ENCODE measurements around the gene ABCB8.

Gene ABCB8

DNA sequence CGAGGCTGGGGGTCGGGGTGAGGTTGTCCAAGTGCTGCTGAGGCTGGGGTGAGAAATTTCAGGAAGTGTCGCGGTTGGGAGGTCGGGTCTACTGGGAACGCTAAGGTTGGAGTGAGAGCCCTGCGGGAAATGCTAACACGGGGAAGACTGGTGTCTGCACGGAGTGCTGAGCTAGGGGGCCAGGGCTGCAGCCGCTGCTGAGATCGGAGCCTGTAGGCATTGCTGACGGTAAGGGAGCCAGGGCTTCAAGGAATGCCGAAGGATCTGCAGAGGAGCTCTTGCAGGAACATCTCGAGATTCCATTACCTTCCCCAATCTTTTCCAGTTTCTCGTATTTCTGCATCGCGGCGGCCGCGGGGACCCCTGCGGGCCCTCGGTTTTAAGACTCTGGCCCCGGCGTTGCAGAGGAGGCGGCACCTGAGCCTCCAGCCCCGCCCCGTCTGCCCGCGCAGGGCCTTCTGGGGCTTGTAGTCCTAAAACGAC is 29.3 kb downstream of the ABCB8 start, which contains the start of gene CDK5:
Gene CDK5 (minus strand): TSS at position 392 of the 483 bp plus-strand sequence. CDS start 49 bp downstream, at position 343.
- peak within 1 kb of the TSS; percentile 48 for H3K27ac ChIP-seq (ENCODE audit: extremely low read depth, low read depth, low read length)
- peak within 1 kb of the TSS; percentile 67 for H3K4me3 ChIP-seq (ENCODE audit: low read depth, low read length)
- ChIA-PET POLR2A (interaction anchor here (0.9 to 2.1 kb wide), 6 partner anchors 11 to 45 kb away, joined by 3 to 11 read pairs (median 6); partner anchors contain the start of genes ABCB8 and FASTK), CTCF (interaction anchor here (0.6 to 1.9 kb wide), 2 partner anchors 45 to 158 kb away, joined by 3 to 4 read pairs; no protein-coding TSS in a partner anchor)
- H3K36me3 ChIP-seq (ENCODE audit: control insufficient read depth in 2 of 2, insufficient read depth in 1 of 2, low read length in 2 of 2), result peaks cover 0 to 44% of the 10 kb centered on the region in 2 experiments; a peak in 1 of 3 replicates
- no peaks in the 10 kb centered on the region for H3K9me3 ChIP-seq (ENCODE audit: control insufficient read depth, insufficient read depth, low read depth, low read length)
- no peaks in the 10 kb centered on the region; the same call in 1 of the 2 replicates for H3K4me1 ChIP-seq (ENCODE audit: control insufficient read depth, insufficient read depth, low read length)
- TF ChIP-seq YY2 (tag by site-specific recombination; IDR thresholded peaks at IDR 0.05) (no peak), TCF7L2 (IDR thresholded peaks at IDR 0.05; ENCODE audit: borderline replicate concordance, low read depth, low read length) (no peak), ZNF623 (tag by site-specific recombination; IDR thresholded peaks at IDR 0.05) (no peak), ZBTB7A (tag by site-specific recombination; IDR thresholded peaks at IDR 0.05; ENCODE audit: low read depth) (0 out of 2 replicates have a peak, but pooled peaks have one; percentile 4), KLF16 (tag by site-specific recombination; IDR thresholded peaks at IDR 0.05) (no peak), GLIS2 (tag by site-specific recombination; IDR thresholded peaks at IDR 0.05) (peak; percentile 85), ZBTB48 (tag by site-specific recombination; IDR thresholded peaks at IDR 0.05) (peak; percentile 37; the same call in 1 of the 2 replicates), ZNF394 (tag by site-specific recombination; IDR thresholded peaks at IDR 0.05; ENCODE audit: borderline replicate concordance) (no peak), ZNF791 (tag by site-specific recombination; IDR thresholded peaks at IDR 0.05) (no peak), SP2 (tag by site-specific recombination; IDR thresholded peaks at IDR 0.05) (no peak), ZNF146 (tag by site-specific recombination; IDR thresholded peaks at IDR 0.05) (0 out of 2 replicates have a peak, but pooled peaks have one; percentile 8), PRDM1 (tag by site-specific recombination; IDR thresholded peaks at IDR 0.05) (no peak), ZNF335 (tag by site-specific recombination; conservative IDR thresholded peaks at IDR 0.05) (peak; percentile 96), ZNF843 (tag by site-specific recombination; IDR thresholded peaks at IDR 0.05) (no peak), OVOL3 (tag by site-specific recombination; IDR thresholded peaks at IDR 0.05) (no peak)
- TF ChIP-seq, protein P1, sequence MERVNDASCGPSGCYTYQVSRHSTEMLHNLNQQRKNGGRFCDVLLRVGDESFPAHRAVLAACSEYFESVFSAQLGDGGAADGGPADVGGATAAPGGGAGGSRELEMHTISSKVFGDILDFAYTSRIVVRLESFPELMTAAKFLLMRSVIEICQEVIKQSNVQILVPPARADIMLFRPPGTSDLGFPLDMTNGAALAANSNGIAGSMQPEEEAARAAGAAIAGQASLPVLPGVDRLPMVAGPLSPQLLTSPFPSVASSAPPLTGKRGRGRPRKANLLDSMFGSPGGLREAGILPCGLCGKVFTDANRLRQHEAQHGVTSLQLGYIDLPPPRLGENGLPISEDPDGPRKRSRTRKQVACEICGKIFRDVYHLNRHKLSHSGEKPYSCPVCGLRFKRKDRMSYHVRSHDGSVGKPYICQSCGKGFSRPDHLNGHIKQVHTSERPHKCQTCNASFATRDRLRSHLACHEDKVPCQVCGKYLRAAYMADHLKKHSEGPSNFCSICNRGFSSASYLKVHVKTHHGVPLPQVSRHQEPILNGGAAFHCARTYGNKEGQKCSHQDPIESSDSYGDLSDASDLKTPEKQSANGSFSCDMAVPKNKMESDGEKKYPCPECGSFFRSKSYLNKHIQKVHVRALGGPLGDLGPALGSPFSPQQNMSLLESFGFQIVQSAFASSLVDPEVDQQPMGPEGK (tag by site-specific recombination; IDR thresholded peaks at IDR 0.05), result peak; percentile 9
- TF ChIP-seq, protein P2, sequence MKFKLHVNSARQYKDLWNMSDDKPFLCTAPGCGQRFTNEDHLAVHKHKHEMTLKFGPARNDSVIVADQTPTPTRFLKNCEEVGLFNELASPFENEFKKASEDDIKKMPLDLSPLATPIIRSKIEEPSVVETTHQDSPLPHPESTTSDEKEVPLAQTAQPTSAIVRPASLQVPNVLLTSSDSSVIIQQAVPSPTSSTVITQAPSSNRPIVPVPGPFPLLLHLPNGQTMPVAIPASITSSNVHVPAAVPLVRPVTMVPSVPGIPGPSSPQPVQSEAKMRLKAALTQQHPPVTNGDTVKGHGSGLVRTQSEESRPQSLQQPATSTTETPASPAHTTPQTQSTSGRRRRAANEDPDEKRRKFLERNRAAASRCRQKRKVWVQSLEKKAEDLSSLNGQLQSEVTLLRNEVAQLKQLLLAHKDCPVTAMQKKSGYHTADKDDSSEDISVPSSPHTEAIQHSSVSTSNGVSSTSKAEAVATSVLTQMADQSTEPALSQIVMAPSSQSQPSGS (tag by site-specific recombination; IDR thresholded peaks at IDR 0.05; ENCODE audit: low read depth), result no peak
- TF ChIP-seq, protein P3, sequence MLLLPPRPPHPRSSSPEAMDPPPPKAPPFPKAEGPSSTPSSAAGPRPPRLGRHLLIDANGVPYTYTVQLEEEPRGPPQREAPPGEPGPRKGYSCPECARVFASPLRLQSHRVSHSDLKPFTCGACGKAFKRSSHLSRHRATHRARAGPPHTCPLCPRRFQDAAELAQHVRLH (tag by site-specific recombination; IDR thresholded peaks at IDR 0.05), result no peak
- TF ChIP-seq, protein P4, sequence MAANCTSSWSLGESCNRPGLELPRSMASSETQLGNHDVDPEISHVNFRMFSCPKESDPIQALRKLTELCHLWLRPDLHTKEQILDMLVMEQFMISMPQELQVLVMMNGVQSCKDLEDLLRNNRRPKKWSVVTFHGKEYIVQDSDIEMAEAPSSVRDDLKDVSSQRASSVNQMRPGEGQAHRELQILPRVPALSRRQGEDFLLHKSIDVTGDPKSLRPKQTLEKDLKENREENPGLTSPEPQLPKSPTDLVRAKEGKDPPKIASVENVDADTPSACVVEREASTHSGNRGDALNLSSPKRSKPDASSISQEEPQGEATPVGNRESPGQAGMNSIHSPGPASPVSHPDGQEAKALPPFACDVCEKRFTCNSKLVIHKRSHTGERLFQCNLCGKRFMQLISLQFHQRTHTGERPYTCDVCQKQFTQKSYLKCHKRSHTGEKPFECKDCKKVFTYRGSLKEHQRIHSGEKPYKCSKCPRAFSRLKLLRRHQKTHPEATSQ (tag by site-specific recombination; IDR thresholded peaks at IDR 0.05), result no peak
- TF ChIP-seq, protein P5, sequence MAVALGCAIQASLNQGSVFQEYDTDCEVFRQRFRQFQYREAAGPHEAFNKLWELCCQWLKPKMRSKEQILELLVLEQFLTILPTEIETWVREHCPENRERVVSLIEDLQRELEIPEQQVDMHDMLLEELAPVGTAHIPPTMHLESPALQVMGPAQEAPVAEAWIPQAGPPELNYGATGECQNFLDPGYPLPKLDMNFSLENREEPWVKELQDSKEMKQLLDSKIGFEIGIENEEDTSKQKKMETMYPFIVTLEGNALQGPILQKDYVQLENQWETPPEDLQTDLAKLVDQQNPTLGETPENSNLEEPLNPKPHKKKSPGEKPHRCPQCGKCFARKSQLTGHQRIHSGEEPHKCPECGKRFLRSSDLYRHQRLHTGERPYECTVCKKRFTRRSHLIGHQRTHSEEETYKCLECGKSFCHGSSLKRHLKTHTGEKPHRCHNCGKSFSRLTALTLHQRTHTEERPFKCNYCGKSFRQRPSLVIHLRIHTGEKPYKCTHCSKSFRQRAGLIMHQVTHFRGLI (tag by site-specific recombination; IDR thresholded peaks at IDR 0.05), result no peak
- TF ChIP-seq, protein P6, sequence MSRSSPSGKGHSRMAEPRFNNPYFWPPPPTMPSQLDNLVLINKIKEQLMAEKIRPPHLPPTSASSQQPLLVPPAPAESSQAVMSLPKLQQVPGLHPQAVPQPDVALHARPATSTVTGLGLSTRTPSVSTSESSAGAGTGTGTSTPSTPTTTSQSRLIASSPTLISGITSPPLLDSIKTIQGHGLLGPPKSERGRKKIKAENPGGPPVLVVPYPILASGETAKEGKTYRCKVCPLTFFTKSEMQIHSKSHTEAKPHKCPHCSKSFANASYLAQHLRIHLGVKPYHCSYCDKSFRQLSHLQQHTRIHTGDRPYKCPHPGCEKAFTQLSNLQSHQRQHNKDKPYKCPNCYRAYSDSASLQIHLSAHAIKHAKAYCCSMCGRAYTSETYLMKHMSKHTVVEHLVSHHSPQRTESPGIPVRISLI (tag by site-specific recombination; IDR thresholded peaks at IDR 0.05), result no peak
- TF ChIP-seq, protein P7, sequence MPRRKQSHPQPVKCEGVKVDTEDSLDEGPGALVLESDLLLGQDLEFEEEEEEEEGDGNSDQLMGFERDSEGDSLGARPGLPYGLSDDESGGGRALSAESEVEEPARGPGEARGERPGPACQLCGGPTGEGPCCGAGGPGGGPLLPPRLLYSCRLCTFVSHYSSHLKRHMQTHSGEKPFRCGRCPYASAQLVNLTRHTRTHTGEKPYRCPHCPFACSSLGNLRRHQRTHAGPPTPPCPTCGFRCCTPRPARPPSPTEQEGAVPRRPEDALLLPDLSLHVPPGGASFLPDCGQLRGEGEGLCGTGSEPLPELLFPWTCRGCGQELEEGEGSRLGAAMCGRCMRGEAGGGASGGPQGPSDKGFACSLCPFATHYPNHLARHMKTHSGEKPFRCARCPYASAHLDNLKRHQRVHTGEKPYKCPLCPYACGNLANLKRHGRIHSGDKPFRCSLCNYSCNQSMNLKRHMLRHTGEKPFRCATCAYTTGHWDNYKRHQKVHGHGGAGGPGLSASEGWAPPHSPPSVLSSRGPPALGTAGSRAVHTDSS (tag by site-specific recombination; IDR thresholded peaks at IDR 0.05), result no peak
- TF ChIP-seq, protein P8, sequence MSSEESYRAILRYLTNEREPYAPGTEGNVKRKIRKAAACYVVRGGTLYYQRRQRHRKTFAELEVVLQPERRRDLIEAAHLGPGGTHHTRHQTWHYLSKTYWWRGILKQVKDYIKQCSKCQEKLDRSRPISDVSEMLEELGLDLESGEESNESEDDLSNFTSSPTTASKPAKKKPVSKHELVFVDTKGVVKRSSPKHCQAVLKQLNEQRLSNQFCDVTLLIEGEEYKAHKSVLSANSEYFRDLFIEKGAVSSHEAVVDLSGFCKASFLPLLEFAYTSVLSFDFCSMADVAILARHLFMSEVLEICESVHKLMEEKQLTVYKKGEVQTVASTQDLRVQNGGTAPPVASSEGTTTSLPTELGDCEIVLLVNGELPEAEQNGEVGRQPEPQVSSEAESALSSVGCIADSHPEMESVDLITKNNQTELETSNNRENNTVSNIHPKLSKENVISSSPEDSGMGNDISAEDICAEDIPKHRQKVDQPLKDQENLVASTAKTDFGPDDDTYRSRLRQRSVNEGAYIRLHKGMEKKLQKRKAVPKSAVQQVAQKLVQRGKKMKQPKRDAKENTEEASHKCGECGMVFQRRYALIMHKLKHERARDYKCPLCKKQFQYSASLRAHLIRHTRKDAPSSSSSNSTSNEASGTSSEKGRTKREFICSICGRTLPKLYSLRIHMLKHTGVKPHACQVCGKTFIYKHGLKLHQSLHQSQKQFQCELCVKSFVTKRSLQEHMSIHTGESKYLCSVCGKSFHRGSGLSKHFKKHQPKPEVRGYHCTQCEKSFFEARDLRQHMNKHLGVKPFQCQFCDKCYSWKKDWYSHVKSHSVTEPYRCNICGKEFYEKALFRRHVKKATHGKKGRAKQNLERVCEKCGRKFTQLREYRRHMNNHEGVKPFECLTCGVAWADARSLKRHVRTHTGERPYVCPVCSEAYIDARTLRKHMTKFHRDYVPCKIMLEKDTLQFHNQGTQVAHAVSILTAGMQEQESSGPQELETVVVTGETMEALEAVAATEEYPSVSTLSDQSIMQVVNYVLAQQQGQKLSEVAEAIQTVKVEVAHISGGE (tag by site-specific recombination; conservative IDR thresholded peaks at IDR 0.05; ENCODE audit: low read depth), result peak; percentile 78; the same call in 1 of the 2 replicates

Measured in HEK293 (cell line).